Muscle of leg (tissue), 11 donors: Measurements from ENCODE around the gene MPRIP. TPM values are rescaled to one million over a fixed set of nuclear protein-coding genes. Genes with fewer than 3 reads are reported as not detected.

ENCODE experiments used
- DNase-seq: peaks from one replicate; pipeline ENCODE4 v3.0.0; 2013
- H3K27ac ChIP-seq: one replicate; pipeline ENCODE4 v1.5.1; 2013; ENCODE audit warnings: mild to moderate bottlenecking, low read length, control low read depth
- H3K27me3 ChIP-seq: one replicate; pipeline ENCODE4 v1.6.1; 2013; ENCODE audit warnings: low read length; ENCODE audit not compliant: control insufficient read depth, insufficient read depth
- H3K36me3 ChIP-seq: one replicate; pipeline ENCODE4 v1.6.1; 2013; ENCODE audit warnings: low read length; ENCODE audit not compliant: control insufficient read depth, insufficient read depth
- H3K4me1 ChIP-seq: one replicate; pipeline ENCODE4 v1.6.1; 2013; ENCODE audit warnings: low read length; ENCODE audit not compliant: control insufficient read depth, insufficient read depth
- H3K4me3 ChIP-seq: one replicate; pipeline ENCODE4 v1.5.1; 2013; ENCODE audit warnings: low read length, control low read depth
- H3K9me3 ChIP-seq: replicated peaks from 2 replicates; pipeline ENCODE4 v1.6.1; 2013; ENCODE audit warnings: low read depth, low read length; ENCODE audit not compliant: control insufficient read depth
- WGBS: methylation state at CpG from one replicate; pipeline ENCODE4 v1.1.5; 2013; ENCODE audit warnings: missing lambda C conversion rate; ENCODE audit not compliant: insufficient coverage; 5-methylcytosine and 5-hydroxymethylcytosine counted together
- polyA plus RNA-seq, 8 donors: library from polyadenylated mRNA; unstranded; fragments of 120-200 nt; gene quantifications; one replicate each; pipeline versions ENCODE4 v1.2.1 to v1.2.3, GENCODE V29; 2013; ENCODE audit warnings: inconsistent platforms in 1 of 8, low replicate concordance in 1 of 8; ENCODE audit not compliant: insufficient read length in 8 of 8, insufficient read depth in 1 of 8
- total RNA-seq: library from RNA; stranded (reverse); fragments of 120-200 nt; gene quantifications from one replicate; pipeline ENCODE4 v1.2.4, GENCODE V29; 2013

Gene MPRIP
- total and polyA plus RNA-seq, 9 donors = 144 to 211 (median 198) TPM

GRCh38 chr17:17108451-17109049, 66.3 kb downstream of the MPRIP start:
- Histone ChIP-seq H3K4me3 (no peak overlapping the region), H3K4me1 (peaks cover 83% of the 10 kb centered on the region), H3K9me3 (no peaks in the 10 kb centered on the region), H3K36me3 (peaks cover 30% of the 10 kb centered on the region), H3K27me3 (no peaks in the 10 kb centered on the region), H3K27ac (peak overlapping the region; percentile 78)
- peak; percentile 44 for DNase-seq
- 61% methylated on average over 8 of the region's 8 CpGs for whole genome bisulfite sequencing

DNA sequence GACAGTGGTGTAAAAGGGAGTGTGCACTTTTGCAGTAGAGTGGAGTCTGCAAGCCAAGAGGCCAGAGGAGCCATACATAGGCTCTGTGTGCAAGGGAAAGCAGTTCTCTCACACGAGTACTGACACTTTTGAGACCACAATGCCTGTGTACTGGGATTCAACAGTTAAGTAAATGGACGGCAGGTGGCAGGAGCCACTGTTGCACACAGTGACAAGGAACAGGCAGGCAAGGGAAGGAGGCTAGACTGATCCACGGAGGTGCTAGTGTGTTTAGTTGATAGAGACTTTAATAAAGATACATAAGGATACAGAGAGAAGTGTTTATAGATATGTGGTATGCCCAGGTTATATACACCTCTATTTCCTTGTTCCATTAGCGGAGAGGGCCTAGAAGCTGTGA, 67.0 kb downstream of the MPRIP start:
- Histone ChIP-seq H3K27ac (peak overlapping the region; percentile 78), H3K4me1 (peaks cover 76% of the 10 kb centered on the region), H3K4me3 (no peak overlapping the region), H3K9me3 (no peaks in the 10 kb centered on the region), H3K27me3 (no peaks in the 10 kb centered on the region), H3K36me3 (peaks cover 28% of the 10 kb centered on the region)
- WGBS = 68% methylated on average over 2 of the region's 4 CpGs
- no peak for DNase-seq

DNA sequence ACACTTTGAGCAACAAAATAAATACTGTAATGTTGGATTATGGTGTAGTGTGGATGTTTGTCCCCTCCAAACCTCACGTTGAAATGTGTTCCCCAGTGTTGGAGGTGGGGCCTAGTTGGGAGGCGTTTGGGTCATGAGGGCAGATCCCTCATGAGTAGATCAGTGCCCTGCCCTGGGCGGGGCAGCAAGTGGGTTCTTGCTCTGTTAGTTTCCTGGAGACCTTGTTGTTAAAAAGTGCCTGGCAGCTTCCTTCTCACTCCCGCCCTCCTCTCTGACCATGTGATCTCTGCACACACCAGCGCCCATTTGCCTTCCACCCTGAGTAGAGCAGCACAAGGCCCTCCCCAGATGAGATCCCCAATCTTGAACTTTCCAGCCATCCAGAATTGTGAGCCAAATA, 67.7 kb downstream of the MPRIP start:
- DNase-seq = no peak
- WGBS = 81% methylated on average over 2 of the region's 5 CpGs
- Histone ChIP-seq H3K27ac (peak overlapping the region; percentile 3), H3K9me3 (no peaks in the 10 kb centered on the region), H3K27me3 (no peaks in the 10 kb centered on the region), H3K36me3 (peaks cover 26% of the 10 kb centered on the region), H3K4me1 (peaks cover 76% of the 10 kb centered on the region), H3K4me3 (no peak overlapping the region)

DNA sequence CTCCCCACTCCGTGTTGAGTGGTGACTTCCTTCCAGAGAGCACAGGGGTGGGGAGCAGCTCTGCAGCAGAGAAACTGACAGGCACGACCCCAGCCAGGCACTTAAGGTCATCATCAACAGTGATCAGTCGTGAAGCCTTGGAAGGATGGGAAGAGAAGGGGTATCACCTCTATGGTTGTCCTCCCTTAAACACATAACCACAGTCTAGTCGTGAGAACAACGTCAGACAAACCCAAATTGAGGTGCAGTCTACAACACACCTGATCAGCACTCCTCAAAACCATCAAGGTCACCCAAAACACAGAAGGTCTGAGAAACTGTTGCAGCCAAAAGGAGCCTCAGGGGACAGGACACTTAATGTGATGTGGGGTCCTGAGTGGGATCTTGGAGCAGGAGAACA, 68.3 kb downstream of the MPRIP start:
- Histone ChIP-seq H3K27me3 (no peaks in the 10 kb centered on the region), H3K4me1 (peaks cover 76% of the 10 kb centered on the region), H3K9me3 (no peaks in the 10 kb centered on the region), H3K4me3 (no peak overlapping the region), H3K27ac (no peak overlapping the region), H3K36me3 (peaks cover 26% of the 10 kb centered on the region)
- WGBS = 50% methylated on average over 1 of the region's 5 CpGs
- DNase-seq = no peak

DNA sequence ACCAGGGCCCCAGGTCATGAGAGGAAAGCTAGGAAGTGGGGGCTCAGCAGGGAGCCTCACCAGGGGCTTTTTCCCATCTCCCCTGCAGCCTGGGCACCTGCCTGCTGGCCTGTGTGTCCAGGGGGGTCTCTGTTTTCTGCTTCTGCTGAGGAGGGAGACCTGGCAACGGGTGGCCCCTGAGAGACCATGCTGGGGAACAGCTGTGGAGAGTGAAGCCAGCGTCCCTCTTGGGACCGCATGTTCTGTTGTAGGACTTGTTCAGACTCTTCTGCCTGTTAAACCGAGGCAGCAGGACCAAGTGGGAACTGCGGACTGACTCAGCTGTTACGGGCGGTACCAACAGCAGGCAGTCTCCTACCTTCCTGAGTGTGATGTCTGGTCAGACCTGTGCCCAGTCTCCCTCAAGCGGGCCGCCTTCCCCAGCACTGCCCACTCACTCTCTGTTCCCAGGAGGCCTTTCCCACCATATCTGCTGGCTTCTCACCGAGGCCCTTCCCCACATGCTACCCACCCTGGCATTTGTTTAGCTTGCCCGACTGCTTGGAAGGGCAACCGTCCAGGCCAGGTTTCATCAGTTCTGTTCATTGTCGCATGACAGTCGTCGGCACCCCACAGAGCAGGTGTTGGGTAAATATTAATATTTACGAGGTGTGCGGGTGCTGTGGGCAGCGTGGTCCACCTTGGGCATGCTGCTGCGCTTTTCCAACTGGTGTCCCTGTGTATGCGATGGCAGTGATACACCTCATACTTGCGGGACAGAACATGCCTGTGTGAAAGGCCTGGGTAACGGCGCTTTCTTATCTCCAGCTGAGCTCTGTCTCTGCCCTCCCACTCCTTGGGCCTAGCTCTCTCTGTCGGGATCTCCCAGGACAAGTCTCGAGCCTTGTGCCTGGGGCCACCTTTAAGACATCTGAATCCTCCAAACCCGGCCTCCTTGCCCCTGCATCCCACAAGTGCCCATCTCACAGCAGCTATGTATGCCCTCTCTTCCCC, 69.4 kb downstream of the MPRIP start:
- Histone ChIP-seq H3K9me3 (no peaks in the 10 kb centered on the region), H3K4me3 (no peak overlapping the region), H3K4me1 (peaks cover 77% of the 10 kb centered on the region), H3K27me3 (no peaks in the 10 kb centered on the region), H3K36me3 (peaks cover 23% of the 10 kb centered on the region), H3K27ac (peak overlapping the region; percentile 47)
- DNase-seq = no peak
- WGBS = 82% methylated on average over 24 of the region's 26 CpGs

GRCh38 chr17:17112628-17113200, 70.5 kb downstream of the MPRIP start:
- WGBS = 76% methylated on average over 11 of the region's 11 CpGs
- H3K27ac ChIP-seq = no peak overlapping the region
- H3K36me3 ChIP-seq = peaks cover 14% of the 10 kb centered on the region
- H3K9me3 ChIP-seq = no peaks in the 10 kb centered on the region
- DNase-seq = no peak
- peaks cover 74% of the 10 kb centered on the region for H3K4me1 ChIP-seq
- no peak overlapping the region for H3K4me3 ChIP-seq
- H3K27me3 ChIP-seq = no peaks in the 10 kb centered on the region

GRCh38 chr17:17114592-17115225, 72.5 kb downstream of the MPRIP start:
- DNase-seq = no peak
- 43% methylated on average over 10 of the region's 12 CpGs for WGBS
- Histone ChIP-seq H3K4me1 (peaks cover 74% of the 10 kb centered on the region), H3K27me3 (no peaks in the 10 kb centered on the region), H3K27ac (no peak overlapping the region), H3K36me3 (peaks cover 11% of the 10 kb centered on the region), H3K4me3 (no peak overlapping the region), H3K9me3 (no peaks in the 10 kb centered on the region)

- Histone ChIP-seq H3K9me3 (no peaks in the 10 kb centered on the region), H3K4me3 (no peak overlapping the region), H3K27ac (no peak overlapping the region), H3K27me3 (no peaks in the 10 kb centered on the region), H3K36me3 (peaks cover 6% of the 10 kb centered on the region), H3K4me1 (peaks cover 74% of the 10 kb centered on the region)
- DNase-seq = no peak
- WGBS = 92% methylated on average over 2 of the region's 4 CpGs
These were observed 73.4 kb downstream of the MPRIP start for GRCh38 chr17:17115620-17116019.

- peaks cover 6% of the 10 kb centered on the region for H3K36me3 ChIP-seq
- H3K4me3 ChIP-seq = no peak overlapping the region
- H3K9me3 ChIP-seq = no peaks in the 10 kb centered on the region
- 93% methylated on average over 4 of the region's 4 CpGs for WGBS
- H3K27me3 ChIP-seq = no peaks in the 10 kb centered on the region
- no peak overlapping the region for H3K27ac ChIP-seq
- peaks cover 74% of the 10 kb centered on the region for H3K4me1 ChIP-seq
- no peak for DNase-seq
These were observed 74.1 kb downstream of the MPRIP start for GRCh38 chr17:17116406-17116805.

DNA sequence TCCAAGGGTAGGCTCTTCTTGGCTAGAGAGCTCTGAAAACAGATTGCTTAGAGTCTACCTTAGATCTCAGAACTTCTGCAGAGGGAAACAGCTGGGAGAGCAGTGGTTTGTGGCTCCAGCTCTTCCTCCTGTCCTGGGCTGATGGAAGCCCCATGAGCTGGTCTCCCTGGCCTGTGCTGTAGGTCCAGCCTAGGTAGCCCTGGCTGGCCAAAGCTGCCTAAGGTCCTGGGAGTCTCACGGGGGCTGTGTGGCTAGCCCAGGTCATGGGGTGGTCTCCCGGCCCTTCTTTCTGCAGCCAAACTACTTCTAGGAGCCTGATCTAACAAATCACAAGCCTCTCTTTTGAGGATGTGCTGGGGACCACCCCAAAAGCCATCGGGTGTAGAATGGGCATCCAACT, 75.7 kb downstream of the MPRIP start:
- Histone ChIP-seq H3K4me1 (peaks cover 62% of the 10 kb centered on the region), H3K4me3 (no peak overlapping the region), H3K36me3 (peaks cover 6% of the 10 kb centered on the region), H3K27me3 (no peaks in the 10 kb centered on the region), H3K27ac (no peak overlapping the region), H3K9me3 (no peaks in the 10 kb centered on the region)
- WGBS = 90% methylated on average over 3 of the region's 3 CpGs
- DNase-seq = no peak
